Neuronal stem cell (in vitro differentiated cells): Measurements from ENCODE around the gene RYR1.
A peak's percentile ranks its signal among the peaks of the same experiment; 100 is the strongest.

ENCODE experiments used
- DNase-seq: peaks from one replicate; pipeline ENCODE4 v3.0.0-alpha.2; 2013; ENCODE audit warnings: low spot score
- H2AFZ ChIP-seq: one replicate; pipeline ENCODE4 v1.6.1; 2013; ENCODE audit warnings: mild to moderate bottlenecking, low read length, inconsistent platforms
- H2AK5ac ChIP-seq: 2 replicates; pipeline ENCODE4 v1.6.1; 2013; ENCODE audit warnings: low read depth, mild to moderate bottlenecking, inconsistent platforms, low read length, moderate library complexity, mixed read lengths
- H2BK120ac ChIP-seq: 2 replicates; pipeline ENCODE4 v1.6.1; 2013; ENCODE audit warnings: low read depth, mild to moderate bottlenecking, inconsistent platforms, low read length, moderate library complexity, mixed read lengths
- H2BK12ac ChIP-seq: one replicate; pipeline ENCODE4 v1.6.1; 2013; ENCODE audit warnings: low read length, inconsistent platforms
- H2BK15ac ChIP-seq: 2 replicates; pipeline ENCODE4 v1.6.1; 2013; ENCODE audit warnings: mild to moderate bottlenecking, low read length, inconsistent platforms, mixed read lengths
- H2BK5ac ChIP-seq: one replicate; pipeline ENCODE4 v1.6.1; 2013; ENCODE audit warnings: inconsistent platforms, mild to moderate bottlenecking, low read length, moderate library complexity
- H3K14ac ChIP-seq: one replicate; pipeline ENCODE4 v1.6.1; 2013; ENCODE audit warnings: low read length, inconsistent platforms
- H3K18ac ChIP-seq: 2 replicates; pipeline ENCODE4 v1.6.1; 2013; ENCODE audit warnings: low read length, inconsistent platforms
- H3K23ac ChIP-seq: 2 replicates; pipeline ENCODE4 v1.6.1; 2013; ENCODE audit warnings: low read depth, mild to moderate bottlenecking, mixed read lengths, low read length, inconsistent platforms; ENCODE audit not compliant: poor library complexity
- H3K27ac ChIP-seq: replicated peaks from 3 replicates; pipeline ENCODE4 v1.5.1; 2013; ENCODE audit warnings: low read length, inconsistent platforms
- H3K27me3 ChIP-seq, 3 experiments: 2 replicates each; pipeline ENCODE4 v1.6.1; 2013; ENCODE audit warnings: low read length in 3 of 3, mild to moderate bottlenecking in 2 of 3, inconsistent platforms in 1 of 3, low read depth in 1 of 3, mixed read lengths in 1 of 3, moderate library complexity in 1 of 3; ENCODE audit not compliant: control insufficient read depth in 3 of 3, insufficient read depth in 3 of 3
- H3K36me3 ChIP-seq, 2 donors: replicated peaks in 1 of 2; 2 replicates each; pipeline ENCODE4 v1.6.1; 2013; ENCODE audit warnings: low read length in 2 of 2; ENCODE audit not compliant: control insufficient read depth in 2 of 2, insufficient read depth in 2 of 2
- H3K4ac ChIP-seq: 2 replicates; pipeline ENCODE4 v1.6.1; 2013; ENCODE audit warnings: inconsistent platforms, mild to moderate bottlenecking, low read length, moderate library complexity
- H3K4me1 ChIP-seq, 2 donors: 1 replicate in 1 of 2; 2 replicates in 1 of 2; pipeline ENCODE4 v1.6.1; 2013; ENCODE audit warnings: low read length in 2 of 2, low read depth in 1 of 2; ENCODE audit not compliant: control insufficient read depth in 2 of 2, insufficient read depth in 1 of 2
- H3K4me2 ChIP-seq: one replicate; pipeline ENCODE4 v1.6.1; 2013; ENCODE audit warnings: mild to moderate bottlenecking, low read length, inconsistent platforms; ENCODE audit not compliant: insufficient read depth, poor library complexity, severe bottlenecking
- H3K4me3 ChIP-seq, 2 donors: 2 replicates each; pipeline ENCODE4 v1.5.1; 2013; ENCODE audit warnings: low read length in 2 of 2, mild to moderate bottlenecking in 2 of 2, inconsistent platforms in 1 of 2, moderate library complexity in 1 of 2
- H3K79me1 ChIP-seq: one replicate; pipeline ENCODE4 v1.6.1; 2013; ENCODE audit warnings: low read depth, mild to moderate bottlenecking, inconsistent platforms, low read length, moderate library complexity
- H3K9ac ChIP-seq: one replicate; pipeline ENCODE4 v1.6.1; 2013; ENCODE audit warnings: mild to moderate bottlenecking, low read depth, low read length, inconsistent platforms; ENCODE audit not compliant: poor library complexity
- H3K9me3 ChIP-seq, 2 donors: replicated peaks in 1 of 2; 2 replicates each; pipeline versions ENCODE3 to v1.6.1; 2013; ENCODE audit warnings: low read length in 2 of 2, mild to moderate bottlenecking in 2 of 2, inconsistent platforms in 1 of 2, low read depth in 1 of 2, mixed read lengths in 1 of 2, moderate library complexity in 1 of 2; ENCODE audit not compliant: control insufficient read depth in 2 of 2, insufficient read depth in 1 of 2
- H4K8ac ChIP-seq: one replicate; pipeline ENCODE4 v1.6.1; 2013; ENCODE audit warnings: low read depth, mild to moderate bottlenecking, inconsistent platforms, low read length, moderate library complexity
- H4K91ac ChIP-seq: one replicate; pipeline ENCODE4 v1.6.1; 2013; ENCODE audit warnings: low read length, low read depth, mild to moderate bottlenecking, inconsistent platforms; ENCODE audit not compliant: poor library complexity
- WGBS, 2 donors: extraction: QIAGEN DNeasy Blood & Tissue Kit; methylation state at CpG; one replicate each; pipeline ENCODE4 v1.1.7; 2013; ENCODE audit warnings: missing lambda C conversion rate in 2 of 2, mixed read lengths in 1 of 2; ENCODE audit not compliant: insufficient read length in 2 of 2, insufficient replicate concordance in 1 of 2; ENCODE audit errors: extremely low coverage in 2 of 2; 5-methylcytosine and 5-hydroxymethylcytosine counted together

RYR1 gene

GRCh38 chr19:38514812-38515633, 81.5 kb downstream of the RYR1 start:
- H3K79me1 ChIP-seq = no peaks in the 10 kb centered on the region
- H3K4me3 ChIP-seq = no peak overlapping the region
- H3K36me3 ChIP-seq = no peaks in the 10 kb centered on the region
- H3K14ac ChIP-seq = no peak overlapping the region
- DNase-seq = peak; percentile 65
- no peak overlapping the region for H2AK5ac ChIP-seq
- WGBS, 2 donors = no CpG with 5 or more reads among the region's 32 CpGs
- H2BK120ac ChIP-seq = no peak overlapping the region
- H3K4me2 ChIP-seq = no peak overlapping the region
- peak overlapping the region; percentile 26 for H3K4ac ChIP-seq
- H3K27me3 ChIP-seq = peaks cover 0 to 2% (median 0%) of the 10 kb centered on the region in 3 experiments
- H3K9me3 ChIP-seq = no peaks in the 10 kb centered on the region
- H3K27ac ChIP-seq = no peak overlapping the region
- peak overlapping the region; percentile 88 for H2AFZ ChIP-seq
- H4K91ac ChIP-seq = no peak overlapping the region
- H2BK15ac ChIP-seq = peak overlapping the region; percentile 91
- peak overlapping the region; percentile 55 for H3K18ac ChIP-seq
- H4K8ac ChIP-seq = no peak overlapping the region
- H3K4me1 ChIP-seq = peaks cover 0 to 1% of the 10 kb centered on the region in 2 donors
- H2BK12ac ChIP-seq = no peak overlapping the region
- no peak overlapping the region for H2BK5ac ChIP-seq
- no peak overlapping the region for H3K9ac ChIP-seq
- H3K23ac ChIP-seq = no peak overlapping the region

- no peak for DNase-seq
These were observed 82.4 kb downstream of the RYR1 start for GRCh38 chr19:38515896-38516295.

GRCh38 chr19:38516802-38517201, 83.3 kb downstream of the RYR1 start:
- Histone ChIP-seq H2BK120ac (no peak overlapping the region), H3K79me1 (no peaks in the 10 kb centered on the region), H4K91ac (no peak overlapping the region), H3K4me1 (peaks cover 0 to 1% of the 10 kb centered on the region in 2 donors), H3K18ac (no peak overlapping the region), H3K4me3 (no peak overlapping the region), H3K4me2 (no peak overlapping the region), H4K8ac (no peak overlapping the region), H3K36me3 (no peaks in the 10 kb centered on the region), H3K9me3 (no peaks in the 10 kb centered on the region), H3K9ac (no peak overlapping the region), H3K14ac (no peak overlapping the region), H2AFZ (no peak overlapping the region), H2BK15ac (no peak overlapping the region), H3K27me3 (no peaks in the 10 kb centered on the region), H2BK12ac (no peak overlapping the region), H2AK5ac (no peak overlapping the region), H3K23ac (no peak overlapping the region), H3K4ac (no peak overlapping the region), H3K27ac (no peak overlapping the region), H2BK5ac (no peak overlapping the region)
- DNase-seq = no peak
- WGBS, 2 donors = 100% methylated on average over 1 of the region's 6 CpGs; no CpG with 5 or more reads in 1 of the 2 donors

More at GRCh38 chr19:38515896-38516295, 82.4 kb downstream of the RYR1 start:
- Histone ChIP-seq H3K18ac (peak overlapping the region; percentile 7), H3K4me3 (no peak overlapping the region), H3K79me1 (no peaks in the 10 kb centered on the region), H2BK5ac (no peak overlapping the region), H4K8ac (no peak overlapping the region), H3K27ac (no peak overlapping the region), H3K36me3 (no peaks in the 10 kb centered on the region), H3K9me3 (no peaks in the 10 kb centered on the region), H2BK120ac (no peak overlapping the region), H3K14ac (no peak overlapping the region), H3K4me2 (no peak overlapping the region), H2AFZ (peak overlapping the region; percentile 63), H2BK12ac (no peak overlapping the region), H3K27me3 (peaks cover 0 to 2% (median 0%) of the 10 kb centered on the region in 3 experiments), H2AK5ac (peak overlapping the region; percentile 16), H3K23ac (no peak overlapping the region), H2BK15ac (no peak overlapping the region), H3K4me1 (peaks cover 0 to 1% of the 10 kb centered on the region in 2 donors), H3K9ac (no peak overlapping the region), H3K4ac (peak overlapping the region; percentile 4), H4K91ac (no peak overlapping the region)
- WGBS, 2 donors = no CpG with 5 or more reads among the region's 17 CpGs

- Histone ChIP-seq H3K14ac (peak overlapping the region; percentile 11), H3K9ac (peak overlapping the region; percentile 70), H2BK120ac (no peak overlapping the region), H3K18ac (no peak overlapping the region), H4K8ac (no peak overlapping the region), H2AK5ac (peak overlapping the region; percentile 8), H3K9me3 (no peaks in the 10 kb centered on the region), H3K79me1 (no peaks in the 10 kb centered on the region), H3K4me1 (peaks cover 0 to 1% of the 10 kb centered on the region in 2 donors), H3K4me2 (no peak overlapping the region), H3K4ac (no peak overlapping the region), H3K27ac (no peak overlapping the region), H2BK12ac (no peak overlapping the region), H3K23ac (no peak overlapping the region), H3K27me3 (no peaks in the 10 kb centered on the region), H2BK5ac (no peak overlapping the region), H4K91ac (no peak overlapping the region), H3K36me3 (no peaks in the 10 kb centered on the region), H2AFZ (no peak overlapping the region), H2BK15ac (no peak overlapping the region), H3K4me3 (peak overlapping the region in 1 of 2 donors; percentile 54)
- WGBS, 2 donors = no CpG with 5 or more reads among the region's 21 CpGs
- DNase-seq = no peak
These were observed 83.8 kb downstream of the RYR1 start for GRCh38 chr19:38517321-38517720.
